Activated CD4-positive, alpha-beta T cell treated with anti-CD3 and anti-CD28 coated beads, Interleukin-2, amount 10 ng/mL, durations not matched to agents 24 days and 14 days (primary cell): ENCODE data around the gene SLC39A11. TPM values are rescaled to one million over a fixed set of nuclear protein-coding genes. Genes with fewer than 3 reads are reported as not detected.

Source experiments
- DNase-seq: peaks from one replicate; pipeline ENCODE4 v3.0.0; 2022
- H3K27ac Mint-ChIP-seq: one replicate; pipeline ENCODE4 v1.8.0; 2022; ENCODE audit warnings: mild to moderate bottlenecking, mixed read lengths
- H3K27me3 Mint-ChIP-seq: one replicate; pipeline ENCODE4 v1.8.0; 2022; ENCODE audit warnings: mixed read lengths
- H3K36me3 Mint-ChIP-seq: one replicate; pipeline ENCODE4 v1.8.0; 2022; ENCODE audit warnings: low read depth, mild to moderate bottlenecking, mixed read lengths
- H3K4me1 Mint-ChIP-seq: one replicate; pipeline ENCODE4 v1.8.0; 2021; ENCODE audit warnings: mixed read lengths
- H3K4me3 Mint-ChIP-seq: one replicate; pipeline ENCODE4 v1.8.0; 2022; ENCODE audit warnings: mild to moderate bottlenecking, moderate library complexity, mixed read lengths
- H3K9me3 Mint-ChIP-seq: one replicate; pipeline ENCODE4 v1.8.0; 2021; ENCODE audit warnings: mixed read lengths
- intact Hi-C: fragments of 100-400 bp; cut with micrococcal nuclease; formaldehyde crosslinking; loops from one replicate; pipeline ENCODE4 v1.15.1; 2023
- total RNA-seq: library from RNA; stranded (reverse); gene quantifications from 2 replicates; pipeline ENCODE4 v1.2.3, GENCODE V29; 2022

SLC39A11 gene
- total RNA-seq, 1 donor from 2014 or later, result 24.6 TPM

DNA sequence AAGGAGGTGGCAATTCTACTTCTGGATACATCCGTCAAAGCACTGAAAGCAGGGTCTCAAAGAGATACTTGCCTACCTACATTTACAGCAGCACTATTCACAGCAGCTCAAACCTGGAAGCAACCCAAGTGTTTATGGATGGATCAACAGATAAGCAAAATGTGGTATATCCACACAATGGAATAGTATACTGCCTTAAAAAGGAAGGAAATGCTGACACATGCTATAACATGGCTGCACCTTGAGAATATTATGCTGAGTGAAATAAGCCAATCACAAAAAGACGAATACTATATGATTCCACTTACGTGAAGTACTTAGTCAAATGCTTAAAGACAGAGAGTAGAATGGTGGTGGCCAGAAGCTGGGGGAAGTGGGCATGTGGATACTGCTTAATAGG, 336.2 kb downstream of the SLC39A11 start:
- H3K27me3 Mint-ChIP-seq, result no peaks in the 10 kb centered on the region
- intact Hi-C loops, result no loop called here
- H3K9me3 Mint-ChIP-seq, result peaks cover 6% of the 10 kb centered on the region
- H3K36me3 Mint-ChIP-seq, result no peaks in the 10 kb centered on the region
- no peak overlapping the region for H3K4me3 Mint-ChIP-seq
- peaks cover 3% of the 10 kb centered on the region for H3K4me1 Mint-ChIP-seq
- no peak for DNase-seq
- H3K27ac Mint-ChIP-seq, result no peak overlapping the region

GRCh38 chr17:72754513-72754912, 338.0 kb downstream of the SLC39A11 start:
- no peak for DNase-seq
- H3K4me3 Mint-ChIP-seq, result no peak overlapping the region
- peaks cover 3% of the 10 kb centered on the region for H3K4me1 Mint-ChIP-seq
- intact Hi-C loops, result no loop called here
- no peaks in the 10 kb centered on the region for H3K36me3 Mint-ChIP-seq
- H3K9me3 Mint-ChIP-seq, result peaks cover 6% of the 10 kb centered on the region
- no peaks in the 10 kb centered on the region for H3K27me3 Mint-ChIP-seq
- no peak overlapping the region for H3K27ac Mint-ChIP-seq

DNA sequence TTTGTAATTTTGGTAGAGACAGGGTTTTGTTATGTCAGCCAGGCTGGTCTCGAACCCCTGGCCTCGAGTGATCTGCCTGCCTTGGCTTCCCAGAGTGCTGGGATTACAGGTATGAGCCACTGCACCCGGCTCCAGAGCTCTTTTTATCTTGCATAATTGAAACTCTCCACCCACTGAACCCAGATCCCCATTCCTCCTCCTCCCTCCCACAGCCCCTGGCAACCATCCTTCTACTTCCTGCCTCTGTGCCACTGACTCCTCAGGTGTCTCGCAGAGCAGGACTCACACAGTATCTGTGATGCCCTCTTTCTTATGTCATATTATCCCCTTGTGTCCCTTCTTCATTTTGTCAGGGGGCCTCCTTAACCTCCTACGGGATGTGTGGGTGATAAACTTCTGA, 340.7 kb downstream of the SLC39A11 start:
- Mint-ChIP-seq H3K9me3 (peaks cover 6% of the 10 kb centered on the region), H3K4me1 (peaks cover 3% of the 10 kb centered on the region), H3K4me3 (no peak overlapping the region), H3K27me3 (no peaks in the 10 kb centered on the region), H3K27ac (no peak overlapping the region), H3K36me3 (no peaks in the 10 kb centered on the region)
- intact Hi-C loops, result no loop called here
- DNase-seq, result no peak

DNA sequence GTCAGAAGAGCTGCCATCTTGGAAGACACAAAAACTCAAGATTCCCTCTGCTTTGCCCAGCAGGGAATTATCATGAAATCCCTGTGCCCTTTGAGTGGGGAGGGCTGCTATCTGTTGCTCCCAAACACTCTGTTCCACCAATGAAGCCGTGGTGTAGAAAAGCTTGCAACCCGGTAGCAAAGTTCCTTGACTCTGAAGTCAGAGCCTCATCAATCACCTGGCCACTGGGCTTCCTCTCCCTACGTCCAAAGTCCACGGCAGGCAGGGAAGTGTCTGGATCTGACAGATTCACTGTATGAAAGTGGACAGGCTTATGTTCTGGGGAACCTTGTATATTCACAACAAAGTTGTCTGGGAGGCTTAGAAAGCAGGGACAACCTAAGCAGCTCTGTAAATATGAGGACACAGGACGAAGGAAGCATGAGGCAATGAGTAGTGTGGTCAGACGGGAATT, 343.3 kb downstream of the SLC39A11 start:
- Mint-ChIP-seq H3K4me1 (peaks cover 3% of the 10 kb centered on the region), H3K9me3 (no peaks in the 10 kb centered on the region), H3K27ac (no peak overlapping the region), H3K36me3 (no peaks in the 10 kb centered on the region), H3K27me3 (no peaks in the 10 kb centered on the region), H3K4me3 (no peak overlapping the region)
- intact Hi-C loops, result no loop called here
- no peak for DNase-seq

- no peak overlapping the region for H3K4me3 Mint-ChIP-seq
- no peaks in the 10 kb centered on the region for H3K27me3 Mint-ChIP-seq
- H3K4me1 Mint-ChIP-seq, result peaks cover 3% of the 10 kb centered on the region
- H3K27ac Mint-ChIP-seq, result no peak overlapping the region
- no peaks in the 10 kb centered on the region for H3K9me3 Mint-ChIP-seq
- intact Hi-C loops, result no loop called here
- no peaks in the 10 kb centered on the region for H3K36me3 Mint-ChIP-seq
- no peak for DNase-seq
These were observed 345.0 kb downstream of the SLC39A11 start for GRCh38 chr17:72747501-72747900.

DNA sequence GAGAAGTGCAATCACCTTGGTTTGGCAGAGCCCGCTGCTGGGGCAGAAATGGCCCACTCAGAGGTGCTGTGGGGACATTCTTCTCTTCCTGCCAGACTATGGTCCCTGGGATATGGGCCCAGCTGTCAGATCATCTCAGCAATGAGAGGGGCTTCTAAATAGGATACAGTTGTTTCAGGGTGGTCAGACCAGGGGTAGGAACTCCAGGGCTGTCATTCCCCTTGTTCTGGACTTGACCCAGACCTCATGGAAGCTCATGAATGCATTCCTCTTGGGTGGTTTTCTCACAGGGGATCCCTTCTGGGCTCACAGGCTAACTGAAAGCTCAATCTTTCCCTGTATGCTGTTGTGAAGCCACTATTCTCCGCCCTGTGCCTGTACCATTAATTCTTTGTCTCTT, 347.2 kb downstream of the SLC39A11 start:
- intact Hi-C loops, result no loop called here
- H3K9me3 Mint-ChIP-seq, result no peaks in the 10 kb centered on the region
- no peaks in the 10 kb centered on the region for H3K27me3 Mint-ChIP-seq
- no peak for DNase-seq
- no peak overlapping the region for H3K27ac Mint-ChIP-seq
- no peak overlapping the region for H3K4me3 Mint-ChIP-seq
- no peaks in the 10 kb centered on the region for H3K36me3 Mint-ChIP-seq
- no peaks in the 10 kb centered on the region for H3K4me1 Mint-ChIP-seq

GRCh38 chr17:72743037-72743467, 349.4 kb downstream of the SLC39A11 start:
- no peak overlapping the region for H3K4me3 Mint-ChIP-seq
- no peaks in the 10 kb centered on the region for H3K4me1 Mint-ChIP-seq
- DNase-seq, result no peak
- H3K27ac Mint-ChIP-seq, result no peak overlapping the region
- H3K36me3 Mint-ChIP-seq, result no peaks in the 10 kb centered on the region
- H3K27me3 Mint-ChIP-seq, result no peaks in the 10 kb centered on the region
- no peaks in the 10 kb centered on the region for H3K9me3 Mint-ChIP-seq
- intact Hi-C loops, result no loop called here

DNA sequence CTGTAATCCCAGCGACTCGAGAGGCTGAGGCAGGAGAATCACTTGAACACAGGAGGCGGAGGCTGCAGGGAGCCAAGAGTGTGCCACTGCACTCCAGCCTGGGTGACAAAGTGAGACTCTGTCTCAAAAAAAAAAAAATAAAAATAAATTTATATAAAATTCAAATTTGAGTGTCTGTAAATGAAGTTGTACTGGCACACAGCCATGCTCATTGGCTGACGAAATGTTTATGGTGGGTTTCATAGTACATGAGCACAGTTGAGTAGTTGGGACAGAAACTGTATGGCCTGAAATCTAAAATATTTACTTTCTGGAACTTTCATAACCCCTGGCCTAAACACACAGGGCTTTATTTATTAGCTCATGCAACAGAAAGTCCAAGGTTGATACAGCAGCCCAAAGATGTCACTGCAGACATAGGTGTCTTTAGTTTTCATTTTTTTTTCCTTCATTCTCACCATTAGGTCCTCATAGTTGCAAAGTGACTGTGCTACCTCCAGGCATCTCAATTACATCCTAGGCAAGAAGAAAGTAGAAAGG, 355.3 kb downstream of the SLC39A11 start:
- no peak for DNase-seq
- H3K27ac Mint-ChIP-seq, result no peak overlapping the region
- H3K27me3 Mint-ChIP-seq, result no peaks in the 10 kb centered on the region
- no peaks in the 10 kb centered on the region for H3K4me1 Mint-ChIP-seq
- H3K4me3 Mint-ChIP-seq, result no peak overlapping the region
- intact Hi-C loops, result no loop called here
- H3K9me3 Mint-ChIP-seq, result no peaks in the 10 kb centered on the region
- H3K36me3 Mint-ChIP-seq, result no peaks in the 10 kb centered on the region

- Mint-ChIP-seq H3K27ac (no peak overlapping the region), H3K36me3 (no peaks in the 10 kb centered on the region), H3K27me3 (no peaks in the 10 kb centered on the region), H3K9me3 (no peaks in the 10 kb centered on the region), H3K4me3 (no peak overlapping the region), H3K4me1 (no peaks in the 10 kb centered on the region)
- DNase-seq, result no peak
- intact Hi-C loops, result no loop called here
These were observed 356.9 kb downstream of the SLC39A11 start for GRCh38 chr17:72735592-72735991.

DNA sequence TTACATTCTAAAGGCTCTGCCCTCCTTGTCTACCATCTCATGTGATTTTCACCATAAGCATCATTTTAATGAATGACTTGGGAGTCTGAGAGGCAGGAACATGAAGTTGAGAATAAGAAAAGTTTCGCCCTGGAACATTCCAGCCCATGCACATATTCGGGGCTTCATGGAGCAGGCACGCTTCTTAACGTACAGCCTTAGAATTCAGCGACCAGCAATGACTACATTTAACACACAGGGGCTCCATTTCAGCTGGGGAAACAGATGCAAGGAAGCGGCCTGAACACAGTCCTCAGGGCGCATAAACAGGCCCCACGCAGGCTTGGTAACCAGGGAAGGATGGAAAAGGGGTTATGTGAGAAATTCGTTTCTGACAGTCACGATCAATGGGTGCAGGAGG, 357.4 kb downstream of the SLC39A11 start:
- H3K27me3 Mint-ChIP-seq, result no peaks in the 10 kb centered on the region
- intact Hi-C loops, result no loop called here
- H3K27ac Mint-ChIP-seq, result no peak overlapping the region

DNA sequence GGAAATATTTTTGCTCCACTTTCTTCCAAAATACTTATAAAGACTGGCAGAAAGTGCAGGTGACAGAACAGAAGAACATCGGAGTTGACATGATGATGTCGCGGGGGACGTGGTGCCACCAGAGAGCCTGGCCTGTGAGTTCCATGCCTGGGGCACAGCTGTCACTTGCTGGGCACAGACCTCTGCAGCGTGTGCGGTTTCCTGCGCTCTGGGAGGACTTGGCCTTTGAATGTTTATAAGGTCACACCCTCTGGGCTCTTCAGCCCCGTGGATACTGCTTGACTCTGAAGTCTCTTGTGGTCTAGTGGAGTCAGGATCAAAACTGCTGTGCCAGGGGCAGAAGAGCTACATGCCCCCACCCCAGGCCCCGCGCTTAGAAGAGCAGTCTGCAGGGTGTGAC, 357.9 kb downstream of the SLC39A11 start:
- Mint-ChIP-seq H3K4me3 (no peak overlapping the region), H3K27ac (no peak overlapping the region), H3K36me3 (no peaks in the 10 kb centered on the region), H3K4me1 (no peaks in the 10 kb centered on the region), H3K27me3 (no peaks in the 10 kb centered on the region), H3K9me3 (no peaks in the 10 kb centered on the region)
- intact Hi-C loops, result no loop called here
- no peak for DNase-seq

More for the DNA sequence above, 357.4 kb downstream of the SLC39A11 start:
- Mint-ChIP-seq H3K36me3 (no peaks in the 10 kb centered on the region), H3K4me1 (no peaks in the 10 kb centered on the region), H3K9me3 (no peaks in the 10 kb centered on the region), H3K4me3 (no peak overlapping the region)
- DNase-seq, result no peak

DNA sequence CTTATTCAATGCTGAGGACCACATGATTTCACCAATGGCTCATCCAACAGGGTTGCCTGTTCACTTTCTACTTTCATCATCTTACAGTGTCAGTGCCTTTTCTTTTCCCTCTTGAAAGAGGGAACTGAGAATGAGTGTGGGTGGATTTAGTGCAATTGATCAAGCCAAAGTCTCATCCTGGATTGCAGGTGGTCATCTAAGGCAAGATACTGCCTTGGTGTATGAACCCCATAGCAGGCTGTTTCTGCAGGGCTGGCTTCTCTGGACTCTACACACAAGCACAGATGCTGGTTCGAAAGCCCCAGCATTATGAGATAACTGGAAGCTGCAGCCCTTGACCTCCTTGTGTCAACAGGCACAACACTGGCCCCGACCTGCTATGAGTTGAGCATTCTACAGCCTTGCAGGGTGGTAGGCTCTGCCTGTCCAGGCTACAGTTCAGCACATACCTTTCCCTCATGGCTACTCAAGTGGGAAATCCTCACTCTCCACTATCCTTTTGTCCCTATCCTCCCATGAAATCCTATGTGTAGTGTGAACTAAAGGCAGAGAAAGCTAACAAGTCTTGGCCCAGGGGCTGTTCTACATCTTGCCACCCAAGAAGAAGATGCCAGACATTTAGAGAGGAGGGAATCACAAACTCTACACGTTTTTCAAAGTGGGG, 358.7 kb downstream of the SLC39A11 start:
- no peak for DNase-seq

DNA sequence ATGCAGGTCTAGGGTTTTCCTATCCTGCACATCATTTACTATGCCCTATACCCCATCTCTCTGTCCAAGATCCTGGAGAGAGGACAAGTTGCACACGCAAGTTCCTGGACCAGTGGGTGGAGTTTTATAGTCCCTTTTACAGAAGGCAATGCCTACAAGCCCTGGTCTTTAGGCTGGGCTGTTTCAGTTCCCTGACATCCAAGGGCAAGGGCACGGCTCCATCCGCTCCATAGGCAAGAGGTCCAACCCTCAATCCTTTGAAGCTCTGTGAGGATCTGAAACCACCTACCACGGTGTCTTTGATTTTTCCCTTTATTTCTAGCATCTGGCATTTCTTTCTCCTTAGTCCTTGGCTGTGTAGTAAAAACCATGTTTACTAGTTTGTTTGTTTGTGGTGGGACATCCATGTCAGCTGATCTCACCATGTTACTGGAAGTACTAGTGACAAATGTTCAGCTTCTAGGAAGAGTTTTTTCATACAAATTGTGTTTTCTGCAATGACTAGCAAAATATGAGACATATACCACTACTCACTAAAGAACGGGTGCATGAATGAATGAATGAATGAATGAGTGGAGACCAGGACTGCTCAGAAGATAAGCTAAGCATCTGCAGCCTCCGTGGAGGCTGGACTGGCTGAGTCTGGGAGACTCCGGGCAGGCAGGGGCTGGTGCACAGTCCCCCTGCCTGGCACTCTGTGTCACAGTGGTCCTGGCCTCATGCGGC, 359.4 kb downstream of the SLC39A11 start:
- no peaks in the 10 kb centered on the region for H3K9me3 Mint-ChIP-seq
- DNase-seq, result no peak
- H3K36me3 Mint-ChIP-seq, result no peaks in the 10 kb centered on the region
- no peak overlapping the region for H3K27ac Mint-ChIP-seq
- H3K4me3 Mint-ChIP-seq, result no peak overlapping the region
- intact Hi-C loops, result no loop called here
- H3K4me1 Mint-ChIP-seq, result peaks cover 2% of the 10 kb centered on the region
- H3K27me3 Mint-ChIP-seq, result no peaks in the 10 kb centered on the region

More for the DNA sequence above, 358.7 kb downstream of the SLC39A11 start:
- Mint-ChIP-seq H3K36me3 (no peaks in the 10 kb centered on the region), H3K27ac (no peak overlapping the region), H3K9me3 (no peaks in the 10 kb centered on the region), H3K4me1 (no peaks in the 10 kb centered on the region), H3K4me3 (no peak overlapping the region), H3K27me3 (no peaks in the 10 kb centered on the region)
- intact Hi-C loops, result no loop called here

GRCh38 chr17:72730077-72730476, 362.4 kb downstream of the SLC39A11 start:
- Mint-ChIP-seq H3K27ac (no peak overlapping the region), H3K4me1 (peaks cover 26% of the 10 kb centered on the region), H3K36me3 (no peaks in the 10 kb centered on the region), H3K9me3 (no peaks in the 10 kb centered on the region), H3K4me3 (no peak overlapping the region), H3K27me3 (no peaks in the 10 kb centered on the region)
- intact Hi-C loops, result no loop called here
- no peak for DNase-seq
